ENCODE data around the gene KAT6B. TPM values are rescaled to one million over a fixed set of nuclear protein-coding genes. Genes with fewer than 3 reads are reported as not detected.

KAT6B gene
- total and polyA plus RNA-seq, 4 donors = 5.0 to 161 (median 21.0) TPM

DNA sequence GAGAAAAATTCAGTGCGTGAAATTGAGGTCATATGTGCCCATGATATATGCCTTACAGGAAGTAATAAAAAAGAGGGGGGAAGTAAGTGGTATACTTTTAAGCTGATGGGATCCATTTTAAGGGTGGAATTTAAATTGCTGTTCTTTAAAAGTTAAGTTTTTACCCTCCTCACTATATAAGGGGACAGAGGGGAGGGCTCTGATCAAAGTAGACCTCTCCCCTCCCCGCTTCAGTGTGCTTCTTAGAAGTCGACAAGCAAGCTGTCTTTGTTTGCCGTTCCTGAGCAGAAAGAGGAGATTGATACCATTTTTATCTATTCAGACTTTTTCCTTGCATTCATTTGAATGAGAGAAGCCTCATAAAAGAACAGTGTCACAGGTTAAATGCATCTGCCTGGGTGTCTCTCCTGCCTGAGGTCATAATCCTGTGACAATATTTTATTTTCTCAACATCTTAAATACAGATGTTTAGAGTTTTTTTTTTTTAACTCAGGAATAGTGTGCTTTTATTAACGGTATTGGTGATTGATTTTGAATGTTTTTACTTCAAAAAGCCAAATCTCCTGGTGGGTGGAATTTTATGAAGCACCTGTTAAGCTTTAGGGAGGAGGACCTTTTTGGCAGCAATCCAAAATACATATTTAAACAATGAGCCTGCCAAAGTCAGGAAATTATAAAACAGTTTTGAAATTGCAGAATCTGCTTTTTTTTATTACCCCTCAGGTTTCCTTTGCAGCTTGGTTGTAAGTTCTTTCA lies 141.7 kb downstream of the KAT6B start:
- Histone ChIP-seq H3K9ac (ENCODE audit: insufficient read depth in 1 of 2, low read length in 2 of 2) (no peak overlapping the region), H3K9me3 (ENCODE audit: control insufficient read depth in 4 of 4, insufficient read depth in 3 of 4, low read length in 3 of 4) (no peaks in the 10 kb centered on the region), H3K4me1 (ENCODE audit: control insufficient read depth in 5 of 5, insufficient read depth in 5 of 5, low read length in 5 of 5) (peaks cover 5 to 14% (median 7%) of the 10 kb centered on the region in 5 donors), H3K36me3 (ENCODE audit: control insufficient read depth in 4 of 4, insufficient read depth in 4 of 4, low read length in 4 of 4) (peaks cover 0 to 2% (median under 1%) of the 10 kb centered on the region in 4 donors), H3K4me3 (no peak overlapping the region), H3K27ac (ENCODE audit: low read depth in 1 of 2, low read length in 1 of 2) (no peak overlapping the region), H3K27me3 (ENCODE audit: control insufficient read depth in 3 of 3, insufficient read depth in 3 of 3, low read length in 2 of 3) (no peaks in the 10 kb centered on the region)
- WGBS, 2 donors = 21 to 38% methylated on average over 5 of the region's 5 CpGs
- DNase-seq = peak in 2 of 3 donors; percentile 51 to 65
- ATAC-seq (ENCODE audit: insufficient read depth, low FRiP score) = peak; percentile 11
- TF ChIP-seq, protein P1, sequence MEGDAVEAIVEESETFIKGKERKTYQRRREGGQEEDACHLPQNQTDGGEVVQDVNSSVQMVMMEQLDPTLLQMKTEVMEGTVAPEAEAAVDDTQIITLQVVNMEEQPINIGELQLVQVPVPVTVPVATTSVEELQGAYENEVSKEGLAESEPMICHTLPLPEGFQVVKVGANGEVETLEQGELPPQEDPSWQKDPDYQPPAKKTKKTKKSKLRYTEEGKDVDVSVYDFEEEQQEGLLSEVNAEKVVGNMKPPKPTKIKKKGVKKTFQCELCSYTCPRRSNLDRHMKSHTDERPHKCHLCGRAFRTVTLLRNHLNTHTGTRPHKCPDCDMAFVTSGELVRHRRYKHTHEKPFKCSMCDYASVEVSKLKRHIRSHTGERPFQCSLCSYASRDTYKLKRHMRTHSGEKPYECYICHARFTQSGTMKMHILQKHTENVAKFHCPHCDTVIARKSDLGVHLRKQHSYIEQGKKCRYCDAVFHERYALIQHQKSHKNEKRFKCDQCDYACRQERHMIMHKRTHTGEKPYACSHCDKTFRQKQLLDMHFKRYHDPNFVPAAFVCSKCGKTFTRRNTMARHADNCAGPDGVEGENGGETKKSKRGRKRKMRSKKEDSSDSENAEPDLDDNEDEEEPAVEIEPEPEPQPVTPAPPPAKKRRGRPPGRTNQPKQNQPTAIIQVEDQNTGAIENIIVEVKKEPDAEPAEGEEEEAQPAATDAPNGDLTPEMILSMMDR (IDR thresholded peaks at IDR 0.05; ENCODE audit: control extremely low read depth, extremely low read depth) = no peak

DNA sequence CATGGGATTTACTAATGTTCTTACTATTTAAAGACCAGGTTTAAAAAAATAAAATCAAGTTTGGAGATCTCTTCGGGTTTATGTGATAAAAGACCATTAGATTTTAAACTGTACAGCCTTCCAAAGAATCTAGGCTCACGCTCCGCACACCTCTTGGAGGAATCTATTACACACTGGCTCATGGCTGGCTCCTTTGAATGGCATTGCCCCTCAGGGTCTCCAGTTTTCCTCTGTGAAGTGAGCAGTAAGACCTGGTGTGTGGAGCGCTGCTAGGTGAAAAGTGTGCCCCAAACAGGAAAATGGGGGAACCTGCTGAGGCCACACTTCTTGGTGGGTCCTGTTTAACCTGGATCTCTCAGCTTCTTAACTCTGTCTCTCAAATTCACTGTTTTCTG lies 142.3 kb downstream of the KAT6B start:
- Histone ChIP-seq H3K27me3 (ENCODE audit: control insufficient read depth in 3 of 3, insufficient read depth in 3 of 3, low read length in 2 of 3) (no peaks in the 10 kb centered on the region), H3K27ac (ENCODE audit: low read depth in 1 of 2, low read length in 1 of 2) (no peak overlapping the region), H3K9ac (ENCODE audit: insufficient read depth in 1 of 2, low read length in 2 of 2) (no peak overlapping the region), H3K4me3 (no peak overlapping the region), H3K9me3 (ENCODE audit: control insufficient read depth in 4 of 4, insufficient read depth in 3 of 4, low read length in 3 of 4) (no peaks in the 10 kb centered on the region), H3K4me1 (ENCODE audit: control insufficient read depth in 5 of 5, insufficient read depth in 5 of 5, low read length in 5 of 5) (peaks cover 5 to 16% (median 11%) of the 10 kb centered on the region in 5 donors), H3K36me3 (ENCODE audit: control insufficient read depth in 4 of 4, insufficient read depth in 4 of 4, low read length in 4 of 4) (peaks cover 0 to 2% (median under 1%) of the 10 kb centered on the region in 4 donors)
- 66 to 68% methylated on average over 4 of the region's 4 CpGs for WGBS, 2 donors
- ATAC-seq (ENCODE audit: insufficient read depth, low FRiP score) = no peak
- DNase-seq = no peak
- TF ChIP-seq, protein P1 (IDR thresholded peaks at IDR 0.05; ENCODE audit: control extremely low read depth, extremely low read depth) = no peak

DNA sequence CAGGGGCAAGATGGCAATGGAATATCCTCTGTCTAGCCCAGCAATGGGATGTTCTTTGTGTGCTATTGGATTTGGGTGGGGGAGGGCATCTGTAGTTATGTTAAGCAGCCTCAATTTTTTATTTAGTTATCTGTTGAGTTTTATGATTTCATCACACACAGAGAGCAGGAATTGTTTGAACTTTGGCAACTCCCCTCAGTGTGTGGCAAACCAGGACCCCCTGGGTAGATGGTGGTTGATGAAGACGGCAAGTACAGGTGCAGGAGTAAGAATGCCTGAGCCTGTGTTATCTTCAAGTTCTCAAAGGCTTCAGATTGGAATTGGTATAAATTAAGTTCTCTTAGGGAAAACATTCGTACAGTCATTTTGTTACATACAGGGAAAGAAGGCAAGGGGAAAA lies 142.7 kb downstream of the KAT6B start:
- TF ChIP-seq, protein P1 (IDR thresholded peaks at IDR 0.05; ENCODE audit: control extremely low read depth, extremely low read depth) = no peak
- WGBS, 2 donors = 81 to 82% methylated on average over 2 of the region's 2 CpGs

More for the DNA sequence above, 142.7 kb downstream of the KAT6B start:
- Histone ChIP-seq H3K36me3 (ENCODE audit: control insufficient read depth in 4 of 4, insufficient read depth in 4 of 4, low read length in 4 of 4) (peaks cover 0 to 2% (median under 1%) of the 10 kb centered on the region in 4 donors), H3K4me3 (no peak overlapping the region), H3K9ac (ENCODE audit: insufficient read depth in 1 of 2, low read length in 2 of 2) (no peak overlapping the region), H3K4me1 (ENCODE audit: control insufficient read depth in 5 of 5, insufficient read depth in 5 of 5, low read length in 5 of 5) (peaks cover 7 to 20% (median 15%) of the 10 kb centered on the region in 5 donors), H3K27ac (ENCODE audit: low read depth in 1 of 2, low read length in 1 of 2) (no peak overlapping the region), H3K27me3 (ENCODE audit: control insufficient read depth in 3 of 3, insufficient read depth in 3 of 3, low read length in 2 of 3) (no peaks in the 10 kb centered on the region), H3K9me3 (ENCODE audit: control insufficient read depth in 4 of 4, insufficient read depth in 3 of 4, low read length in 3 of 4) (no peaks in the 10 kb centered on the region)
- DNase-seq (no peak), ATAC-seq (ENCODE audit: insufficient read depth, low FRiP score) (no peak)

Measured in lung (tissue), 12 donors.